MM.1S (cell line): ENCODE data around the gene CROCC2.

ENCODE experiments used
- DNase-seq: peaks from one replicate; pipeline ENCODE4 v3.0.0-alpha.2; 2015
- H2AFZ ChIP-seq: fragments of 300-600 bp; sonication (generic); 2 replicates; pipeline ENCODE4 v1.6.0; 2016; ENCODE audit warnings: antibody characterized with exemption, low read length
- H3F3A ChIP-seq: fragments of 300-600 bp; sonication (generic); 2 replicates; pipeline ENCODE4 v1.6.1; 2016; ENCODE audit warnings: mild to moderate bottlenecking, antibody characterized with exemption, low read length, moderate library complexity, mixed read lengths; ENCODE audit not compliant: insufficient read depth
- H3K27ac ChIP-seq: fragments of 300-600 bp; sonication (generic); 2 replicates; pipeline ENCODE4 v1.5.1; 2016; ENCODE audit warnings: mild to moderate bottlenecking, low read length
- H3K27me3 ChIP-seq: fragments of 300-600 bp; sonication (generic); replicated peaks from 2 replicates; pipeline ENCODE4 v1.6.0; 2016; ENCODE audit warnings: low read length; ENCODE audit not compliant: insufficient read depth
- H3K36me3 ChIP-seq: fragments of 300-600 bp; sonication (generic); replicated peaks from 2 replicates; pipeline ENCODE4 v1.6.1; 2016; ENCODE audit warnings: mild to moderate bottlenecking, low read length, mixed read lengths; ENCODE audit not compliant: insufficient read depth
- H3K4me1 ChIP-seq: fragments of 300-600 bp; sonication (generic); 2 replicates; pipeline ENCODE4 v1.6.1; 2016; ENCODE audit warnings: low read length, mixed read lengths
- H3K4me2 ChIP-seq: fragments of 300-600 bp; sonication (generic); 2 replicates; pipeline ENCODE4 v1.6.0; 2016; ENCODE audit warnings: low read depth, low read length
- H3K4me3 ChIP-seq: fragments of 300-600 bp; sonication (generic); 2 replicates; pipeline ENCODE4 v1.5.1; 2016; ENCODE audit warnings: low read length, mixed read lengths
- H3K79me2 ChIP-seq: fragments of 300-600 bp; sonication (generic); 2 replicates; pipeline ENCODE4 v1.6.1; 2016; ENCODE audit warnings: mixed run types, low read length, mixed read lengths
- H3K9ac ChIP-seq: fragments of 300-600 bp; sonication (generic); 2 replicates; pipeline ENCODE4 v1.6.1; 2016; ENCODE audit warnings: low read length, mixed read lengths
- H3K9me2 ChIP-seq: fragments of 300-600 bp; sonication (generic); replicated peaks from 2 replicates; pipeline ENCODE4 v1.6.1; 2016; ENCODE audit warnings: mild to moderate bottlenecking, low read length, mixed read lengths; ENCODE audit not compliant: insufficient read depth
- H3K9me3 ChIP-seq: fragments of 300-600 bp; sonication (generic); replicated peaks from 2 replicates; pipeline ENCODE4 v1.6.1; 2016; ENCODE audit warnings: mild to moderate bottlenecking, low read length, mixed read lengths; ENCODE audit not compliant: insufficient read depth
- H4K20me1 ChIP-seq: fragments of 300-600 bp; sonication (generic); 2 replicates; pipeline ENCODE4 v1.6.1; 2016; ENCODE audit warnings: mild to moderate bottlenecking, low read length, moderate library complexity, mixed read lengths; ENCODE audit not compliant: insufficient read depth
- EZH2 ChIP-seq: fragments of 300-600 bp; sonication (generic); optimal IDR thresholded peaks from 2 replicates; pipeline ENCODE3; 2017; ENCODE audit warnings: low read depth, mild to moderate bottlenecking, antibody characterized with exemption, low read length, mixed read lengths
- EZH2phosphoT487 ChIP-seq: fragments of 300-600 bp; sonication (generic); IDR thresholded peaks from 2 replicates; pipeline ENCODE4 v1.6.1; 2018; ENCODE audit warnings: antibody characterized with exemption, low read length
- TF ChIP-seq, protein P1 (sequence below): fragments of 300-600 bp; sonication (generic); IDR thresholded peaks from 2 replicates; pipeline ENCODE4 v1.5.1; 2016; ENCODE audit warnings: antibody characterized with exemption, low read length, mixed read lengths

The CROCC2 gene

DNA sequence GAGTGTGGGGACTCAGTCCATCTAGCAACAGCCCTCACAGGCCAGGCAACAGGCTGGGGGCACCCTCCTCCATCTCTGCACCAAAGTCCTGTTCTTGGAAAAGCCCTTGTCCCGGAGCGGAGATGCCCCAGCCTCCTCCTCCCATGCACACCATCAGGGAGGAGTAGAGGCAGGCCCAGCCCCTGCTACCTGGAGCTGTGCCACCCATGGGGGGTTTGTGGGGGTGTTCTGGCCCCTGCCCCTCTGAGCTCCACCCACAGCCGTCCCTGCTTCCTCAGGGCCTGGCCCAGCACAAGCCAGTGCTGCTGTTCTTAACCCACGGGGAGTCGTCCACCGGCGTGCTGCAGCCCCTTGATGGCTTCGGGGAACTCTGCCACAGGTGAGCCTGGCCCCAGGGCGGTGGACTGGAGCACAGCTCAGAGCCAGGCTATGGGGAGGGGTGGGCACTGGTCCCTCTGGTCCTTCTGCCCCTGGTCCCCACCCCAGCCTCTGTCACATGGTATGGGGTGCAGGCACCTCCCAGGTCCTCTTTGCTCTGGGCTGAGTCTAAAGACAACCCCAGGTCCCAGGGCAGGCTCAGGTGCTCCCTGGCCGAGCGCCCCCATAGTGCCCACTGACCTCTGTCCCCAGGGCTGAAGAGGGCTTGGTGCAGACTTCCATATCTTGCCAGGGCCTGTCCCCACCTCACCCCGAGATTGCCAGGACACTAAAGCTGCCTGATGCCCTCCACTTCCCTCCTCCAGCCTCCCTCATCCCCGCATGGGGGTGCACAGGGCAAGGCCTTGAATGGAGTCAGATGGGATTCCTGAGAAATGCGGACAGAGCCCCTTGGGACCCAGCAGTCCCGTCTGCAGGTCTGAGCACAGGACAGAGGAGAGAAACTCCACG lies 34.8 kb upstream of the CROCC2 start:
- H3F3A ChIP-seq = no peaks in the 10 kb centered on the region
- H3K4me1 ChIP-seq = no peaks in the 10 kb centered on the region
- no peaks in the 10 kb centered on the region for H4K20me1 ChIP-seq
- no peak overlapping the region for H3K4me2 ChIP-seq
- H3K36me3 ChIP-seq = no peaks in the 10 kb centered on the region
- no peaks in the 10 kb centered on the region for H3K79me2 ChIP-seq
- no peak overlapping the region for H3K9ac ChIP-seq
- H3K9me3 ChIP-seq = no peaks in the 10 kb centered on the region
- no peak for TF ChIP-seq EZH2phosphoT487
- TF ChIP-seq EZH2 = no peak
- TF ChIP-seq, protein P1, sequence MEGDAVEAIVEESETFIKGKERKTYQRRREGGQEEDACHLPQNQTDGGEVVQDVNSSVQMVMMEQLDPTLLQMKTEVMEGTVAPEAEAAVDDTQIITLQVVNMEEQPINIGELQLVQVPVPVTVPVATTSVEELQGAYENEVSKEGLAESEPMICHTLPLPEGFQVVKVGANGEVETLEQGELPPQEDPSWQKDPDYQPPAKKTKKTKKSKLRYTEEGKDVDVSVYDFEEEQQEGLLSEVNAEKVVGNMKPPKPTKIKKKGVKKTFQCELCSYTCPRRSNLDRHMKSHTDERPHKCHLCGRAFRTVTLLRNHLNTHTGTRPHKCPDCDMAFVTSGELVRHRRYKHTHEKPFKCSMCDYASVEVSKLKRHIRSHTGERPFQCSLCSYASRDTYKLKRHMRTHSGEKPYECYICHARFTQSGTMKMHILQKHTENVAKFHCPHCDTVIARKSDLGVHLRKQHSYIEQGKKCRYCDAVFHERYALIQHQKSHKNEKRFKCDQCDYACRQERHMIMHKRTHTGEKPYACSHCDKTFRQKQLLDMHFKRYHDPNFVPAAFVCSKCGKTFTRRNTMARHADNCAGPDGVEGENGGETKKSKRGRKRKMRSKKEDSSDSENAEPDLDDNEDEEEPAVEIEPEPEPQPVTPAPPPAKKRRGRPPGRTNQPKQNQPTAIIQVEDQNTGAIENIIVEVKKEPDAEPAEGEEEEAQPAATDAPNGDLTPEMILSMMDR = no peak
- H3K4me3 ChIP-seq = no peak overlapping the region
- no peaks in the 10 kb centered on the region for H3K9me2 ChIP-seq
- no peak overlapping the region for H2AFZ ChIP-seq
- peaks cover 78% of the 10 kb centered on the region for H3K27me3 ChIP-seq
- DNase-seq = no peak
- H3K27ac ChIP-seq = no peak overlapping the region

DNA sequence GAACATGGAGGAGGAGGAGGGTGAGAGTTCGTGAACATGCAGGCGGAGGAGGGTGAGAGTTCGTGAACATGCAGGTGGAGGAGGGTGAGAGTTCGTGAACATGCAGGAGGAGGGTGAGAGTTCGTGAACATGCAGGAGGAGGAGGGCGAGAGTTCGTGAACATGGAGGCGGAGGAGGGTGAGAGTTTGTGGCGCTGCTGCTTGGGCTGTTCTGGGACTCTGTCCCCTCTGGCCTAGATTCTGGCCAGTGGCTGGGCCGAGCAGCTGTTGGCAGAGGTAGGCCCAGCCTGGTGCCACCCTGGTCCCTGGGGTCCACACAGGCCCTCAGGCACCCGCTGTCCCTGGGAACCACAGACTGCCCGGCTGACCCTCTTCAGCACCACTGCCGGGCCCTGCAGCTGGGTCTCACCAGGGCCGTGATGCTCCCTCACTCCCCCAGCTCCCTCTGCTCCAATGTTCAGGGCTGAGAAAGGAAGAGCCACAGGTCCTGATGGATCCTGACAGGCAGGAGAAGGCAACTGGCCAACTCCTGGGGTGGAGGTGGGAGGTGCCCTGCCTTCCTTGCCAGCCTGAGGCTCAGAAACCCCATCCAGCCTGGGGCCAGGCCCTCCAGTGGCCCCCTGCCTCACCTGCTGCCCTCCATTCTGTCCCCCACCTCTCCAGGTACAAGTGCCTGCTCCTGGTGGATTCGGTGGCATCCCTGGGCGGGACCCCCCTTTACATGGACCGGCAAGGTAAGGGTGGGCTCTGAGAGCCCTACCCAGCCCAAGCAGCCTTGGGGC lies 33.6 kb upstream of the CROCC2 start:
- H3K9me2 ChIP-seq = no peaks in the 10 kb centered on the region
- no peak overlapping the region for H3K4me2 ChIP-seq
- no peak overlapping the region for H3K4me3 ChIP-seq
- no peaks in the 10 kb centered on the region for H3K36me3 ChIP-seq
- H3K79me2 ChIP-seq = no peaks in the 10 kb centered on the region
- H4K20me1 ChIP-seq = no peaks in the 10 kb centered on the region
- H2AFZ ChIP-seq = no peak overlapping the region
- no peak overlapping the region for H3K27ac ChIP-seq
- H3K9me3 ChIP-seq = no peaks in the 10 kb centered on the region
- H3K27me3 ChIP-seq = peaks cover 76% of the 10 kb centered on the region
- no peaks in the 10 kb centered on the region for H3F3A ChIP-seq
- H3K9ac ChIP-seq = no peak overlapping the region
- DNase-seq = no peak
- no peak for TF ChIP-seq EZH2
- no peak for TF ChIP-seq EZH2phosphoT487
- TF ChIP-seq, protein P1 = no peak
- no peaks in the 10 kb centered on the region for H3K4me1 ChIP-seq

DNA sequence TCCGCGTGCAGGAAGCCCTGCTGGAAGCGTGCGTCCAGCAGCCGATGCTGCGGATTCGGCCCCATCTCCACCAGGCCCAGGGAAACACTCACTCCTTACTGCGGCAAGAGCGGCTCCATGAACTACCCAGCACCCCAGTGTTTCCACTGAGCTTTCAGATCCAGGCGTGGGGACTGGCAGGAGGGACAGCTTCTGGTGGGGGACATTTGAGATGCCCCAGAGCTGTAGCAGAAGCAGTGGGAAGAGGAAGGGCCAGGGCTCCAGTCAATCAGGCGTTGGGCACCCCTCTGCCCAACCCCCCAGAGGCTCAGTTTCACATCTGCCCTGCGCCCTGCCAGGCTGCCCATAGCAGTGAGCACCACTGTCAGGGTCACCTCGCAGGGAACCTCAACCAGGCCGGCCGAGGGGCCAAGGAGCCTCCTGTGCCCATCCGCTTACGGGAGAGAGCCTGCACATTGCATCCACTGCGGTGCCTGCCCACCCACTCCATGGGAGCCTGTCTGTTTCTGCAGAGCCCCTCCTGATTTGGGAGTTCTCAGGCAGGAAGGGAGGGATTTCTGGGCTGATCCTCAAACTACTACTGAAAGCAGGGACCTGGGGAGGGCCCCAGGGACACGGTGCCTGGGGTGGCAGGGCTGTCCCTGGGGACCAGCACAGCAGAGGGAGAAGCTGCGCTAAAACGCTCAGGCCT lies 32.9 kb upstream of the CROCC2 start:
- H3K9me3 ChIP-seq = no peaks in the 10 kb centered on the region
- H4K20me1 ChIP-seq = no peaks in the 10 kb centered on the region
- no peak for DNase-seq
- H3K27ac ChIP-seq = no peak overlapping the region
- no peak overlapping the region for H3K9ac ChIP-seq
- H3K4me1 ChIP-seq = no peaks in the 10 kb centered on the region
- no peaks in the 10 kb centered on the region for H3K9me2 ChIP-seq
- H3F3A ChIP-seq = no peaks in the 10 kb centered on the region
- no peak overlapping the region for H2AFZ ChIP-seq
- no peaks in the 10 kb centered on the region for H3K79me2 ChIP-seq
- no peak overlapping the region for H3K4me3 ChIP-seq
- peaks cover 73% of the 10 kb centered on the region for H3K27me3 ChIP-seq
- H3K36me3 ChIP-seq = no peaks in the 10 kb centered on the region
- TF ChIP-seq, protein P1 = no peak
- TF ChIP-seq EZH2phosphoT487 (no peak), EZH2 (no peak)
- H3K4me2 ChIP-seq = no peak overlapping the region
